Gastroesophageal sphincter (tissue), 3 donors: ENCODE data around the gene WFDC2.

ENCODE experiments used
- EP300 ChIP-seq: sonication (generic); formaldehyde crosslinking; IDR thresholded peaks from one replicate; pipeline ENCODE4 v1.6.1; 2017; ENCODE audit warnings: antibody characterized with exemption, mild to moderate bottlenecking
- POLR2A ChIP-seq, 2 donors: fragments of 450-650 bp; IDR thresholded peaks; one replicate each; pipeline ENCODE4 v1.6.1; 2017; ENCODE audit warnings: antibody characterized with exemption in 2 of 2, mild to moderate bottlenecking in 2 of 2, moderate library complexity in 1 of 2
- POLR2AphosphoS5 ChIP-seq: sonication (generic); formaldehyde crosslinking; IDR thresholded peaks from one replicate; pipeline ENCODE4 v1.6.1; 2017; ENCODE audit warnings: antibody characterized with exemption
- TF ChIP-seq, protein P1 (sequence below), 4 experiments: fragments of 200-600 bp in 2 of 4; fragments of 450-650 bp in 2 of 4; sonication (generic) in 1 of 4; IDR thresholded peaks; one replicate each; pipeline ENCODE4 v1.5.1; 2017 to 2019; ENCODE audit warnings: antibody characterized with exemption in 4 of 4, mild to moderate bottlenecking in 2 of 4, moderate library complexity in 2 of 4

DNA sequence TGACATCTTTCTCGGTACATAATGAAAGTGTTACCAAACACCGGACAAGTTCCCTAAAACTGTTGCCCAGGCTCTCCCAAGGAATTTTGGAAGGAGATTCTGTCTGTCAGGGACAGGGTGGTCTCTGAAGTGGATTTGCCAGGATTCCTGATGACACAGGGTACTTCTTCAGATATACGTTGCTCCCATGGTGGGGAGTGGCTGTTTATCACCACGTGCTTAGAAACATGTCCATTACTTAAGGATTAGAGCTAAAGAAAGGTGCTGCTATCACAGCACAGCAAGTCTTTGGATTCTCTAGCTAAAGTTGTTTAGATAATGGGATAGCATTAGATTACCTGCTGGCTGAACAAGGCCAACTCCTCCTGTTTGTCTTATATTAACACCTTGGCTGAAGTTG, 39.5 kb downstream of the WFDC2 start:
- TF ChIP-seq, protein P1, sequence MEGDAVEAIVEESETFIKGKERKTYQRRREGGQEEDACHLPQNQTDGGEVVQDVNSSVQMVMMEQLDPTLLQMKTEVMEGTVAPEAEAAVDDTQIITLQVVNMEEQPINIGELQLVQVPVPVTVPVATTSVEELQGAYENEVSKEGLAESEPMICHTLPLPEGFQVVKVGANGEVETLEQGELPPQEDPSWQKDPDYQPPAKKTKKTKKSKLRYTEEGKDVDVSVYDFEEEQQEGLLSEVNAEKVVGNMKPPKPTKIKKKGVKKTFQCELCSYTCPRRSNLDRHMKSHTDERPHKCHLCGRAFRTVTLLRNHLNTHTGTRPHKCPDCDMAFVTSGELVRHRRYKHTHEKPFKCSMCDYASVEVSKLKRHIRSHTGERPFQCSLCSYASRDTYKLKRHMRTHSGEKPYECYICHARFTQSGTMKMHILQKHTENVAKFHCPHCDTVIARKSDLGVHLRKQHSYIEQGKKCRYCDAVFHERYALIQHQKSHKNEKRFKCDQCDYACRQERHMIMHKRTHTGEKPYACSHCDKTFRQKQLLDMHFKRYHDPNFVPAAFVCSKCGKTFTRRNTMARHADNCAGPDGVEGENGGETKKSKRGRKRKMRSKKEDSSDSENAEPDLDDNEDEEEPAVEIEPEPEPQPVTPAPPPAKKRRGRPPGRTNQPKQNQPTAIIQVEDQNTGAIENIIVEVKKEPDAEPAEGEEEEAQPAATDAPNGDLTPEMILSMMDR (IDR thresholded peaks at IDR 0.05): no peak
- TF ChIP-seq POLR2A (IDR thresholded peaks at IDR 0.05): no peak
- TF ChIP-seq POLR2AphosphoS5: no peak
- TF ChIP-seq EP300: no peak
